Calu3 (cell line): ENCODE results near the gene CEP170B. TPM values are rescaled to one million over a fixed set of nuclear protein-coding genes. Genes with fewer than 3 reads are reported as not detected.

Experiments
- BruUV-seq: library from RNA; stranded (reverse); fragments of 400-500 nt; replicated peaks from 2 replicates; lab custom pipeline; 2021; lab: Mats Ljungman, UMichigan
- CTCF ChIA-PET: fragments of 300-600 bp; sonication (Branson Sonifier 250); formaldehyde crosslinking; loops from one replicate; lab custom pipeline; 2022; ENCODE audit warnings: antibody characterized with exemption; lab: Charles Lee
- DNase-seq: peaks from one replicate; pipeline ENCODE4 v3.0.0; 2022
- H3K27ac Mint-ChIP-seq: one replicate; pipeline ENCODE4 v1.8.0; 2022; ENCODE audit warnings: mixed read lengths; ENCODE audit not compliant: unreplicated experiment
- H3K27me3 Mint-ChIP-seq: one replicate; pipeline ENCODE4 v1.8.0; 2022; ENCODE audit warnings: mixed read lengths; ENCODE audit not compliant: unreplicated experiment
- H3K36me3 Mint-ChIP-seq: one replicate; pipeline ENCODE4 v1.8.0; 2022; ENCODE audit warnings: mild to moderate bottlenecking, moderate library complexity, mixed read lengths; ENCODE audit not compliant: insufficient read depth, unreplicated experiment
- H3K4me1 Mint-ChIP-seq: one replicate; pipeline ENCODE4 v1.8.0; 2022; ENCODE audit warnings: mild to moderate bottlenecking, low read depth, mixed read lengths; ENCODE audit not compliant: unreplicated experiment
- H3K4me3 Mint-ChIP-seq: one replicate; pipeline ENCODE4 v1.8.0; 2022; ENCODE audit warnings: mild to moderate bottlenecking, low read depth, moderate library complexity, mixed read lengths; ENCODE audit not compliant: unreplicated experiment
- H3K9me3 Mint-ChIP-seq: one replicate; pipeline ENCODE4 v1.8.0; 2022; ENCODE audit warnings: low read depth, mixed read lengths; ENCODE audit not compliant: unreplicated experiment
- intact Hi-C: fragments of 100-400 bp; cut with micrococcal nuclease; formaldehyde crosslinking; loops from one replicate; pipeline ENCODE4 v1.10.0; 2022; ENCODE audit not compliant: unreplicated experiment
- total RNA-seq: library from RNA; stranded (reverse); gene quantifications from 2 replicates; pipeline ENCODE4 v1.2.3, GENCODE V29; 2022
- TF ChIP-seq, protein P1 (sequence below): fragments of 200-600 bp; IDR thresholded peaks from one replicate; pipeline ENCODE4 v1.8.0; 2022; ENCODE audit warnings: antibody characterized with exemption; ENCODE audit not compliant: unreplicated experiment

The CEP170B gene
- total RNA-seq, 1 experiment from 2014 or later = 60.2 TPM

DNA sequence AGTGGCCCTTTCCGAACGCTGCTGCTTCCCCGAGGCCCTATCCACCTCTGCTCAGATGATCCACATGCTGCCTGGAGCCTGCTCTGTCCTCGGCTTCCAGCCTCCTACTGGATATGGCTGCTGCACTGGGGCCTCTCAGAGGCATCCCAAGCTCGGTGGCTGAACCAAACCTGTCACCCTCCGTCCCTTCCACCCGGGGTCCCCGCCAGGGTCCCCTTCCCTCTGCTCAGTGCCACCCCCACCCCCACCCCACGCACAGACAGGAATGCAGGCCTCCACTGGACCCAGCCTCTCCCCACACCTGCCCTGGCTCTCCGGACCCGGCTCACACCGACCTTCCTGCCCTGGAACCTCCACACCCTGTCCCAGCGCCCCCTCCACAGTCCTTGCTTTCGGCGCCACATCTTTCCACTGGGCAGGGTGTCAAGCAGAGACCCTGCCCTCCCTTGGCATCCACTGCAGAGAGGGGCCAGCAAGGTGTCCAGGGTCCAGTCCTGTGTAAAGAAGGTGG is 6.1 kb downstream of the CEP170B start:
- Mint-ChIP-seq H3K4me3 (no peak overlapping the region), H3K27me3 (no peaks in the 10 kb centered on the region), H3K36me3 (peaks cover 41% of the 10 kb centered on the region), H3K9me3 (no peaks in the 10 kb centered on the region), H3K4me1 (peaks cover 40% of the 10 kb centered on the region), H3K27ac (no peak overlapping the region)
- TF ChIP-seq, protein P1, sequence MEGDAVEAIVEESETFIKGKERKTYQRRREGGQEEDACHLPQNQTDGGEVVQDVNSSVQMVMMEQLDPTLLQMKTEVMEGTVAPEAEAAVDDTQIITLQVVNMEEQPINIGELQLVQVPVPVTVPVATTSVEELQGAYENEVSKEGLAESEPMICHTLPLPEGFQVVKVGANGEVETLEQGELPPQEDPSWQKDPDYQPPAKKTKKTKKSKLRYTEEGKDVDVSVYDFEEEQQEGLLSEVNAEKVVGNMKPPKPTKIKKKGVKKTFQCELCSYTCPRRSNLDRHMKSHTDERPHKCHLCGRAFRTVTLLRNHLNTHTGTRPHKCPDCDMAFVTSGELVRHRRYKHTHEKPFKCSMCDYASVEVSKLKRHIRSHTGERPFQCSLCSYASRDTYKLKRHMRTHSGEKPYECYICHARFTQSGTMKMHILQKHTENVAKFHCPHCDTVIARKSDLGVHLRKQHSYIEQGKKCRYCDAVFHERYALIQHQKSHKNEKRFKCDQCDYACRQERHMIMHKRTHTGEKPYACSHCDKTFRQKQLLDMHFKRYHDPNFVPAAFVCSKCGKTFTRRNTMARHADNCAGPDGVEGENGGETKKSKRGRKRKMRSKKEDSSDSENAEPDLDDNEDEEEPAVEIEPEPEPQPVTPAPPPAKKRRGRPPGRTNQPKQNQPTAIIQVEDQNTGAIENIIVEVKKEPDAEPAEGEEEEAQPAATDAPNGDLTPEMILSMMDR = no peak
- DNase-seq = no peak
- CTCF ChIA-PET = no interaction called here
- intact Hi-C loops = no loop called here
- no TSS peak for BruUV-seq

- intact Hi-C loops = no loop called here
- no TSS peak for BruUV-seq
- Mint-ChIP-seq H3K36me3 (peaks cover 35% of the 10 kb centered on the region), H3K27ac (no peak overlapping the region), H3K4me3 (peak overlapping the region; percentile 36), H3K9me3 (no peaks in the 10 kb centered on the region), H3K27me3 (no peaks in the 10 kb centered on the region), H3K4me1 (peaks cover 37% of the 10 kb centered on the region)
- CTCF ChIA-PET = no interaction called here
- no peak for DNase-seq
- TF ChIP-seq, protein P1 = no peak
These were observed 6.8 kb downstream of the CEP170B start for GRCh38 chr14:104871656-104872468.

DNA sequence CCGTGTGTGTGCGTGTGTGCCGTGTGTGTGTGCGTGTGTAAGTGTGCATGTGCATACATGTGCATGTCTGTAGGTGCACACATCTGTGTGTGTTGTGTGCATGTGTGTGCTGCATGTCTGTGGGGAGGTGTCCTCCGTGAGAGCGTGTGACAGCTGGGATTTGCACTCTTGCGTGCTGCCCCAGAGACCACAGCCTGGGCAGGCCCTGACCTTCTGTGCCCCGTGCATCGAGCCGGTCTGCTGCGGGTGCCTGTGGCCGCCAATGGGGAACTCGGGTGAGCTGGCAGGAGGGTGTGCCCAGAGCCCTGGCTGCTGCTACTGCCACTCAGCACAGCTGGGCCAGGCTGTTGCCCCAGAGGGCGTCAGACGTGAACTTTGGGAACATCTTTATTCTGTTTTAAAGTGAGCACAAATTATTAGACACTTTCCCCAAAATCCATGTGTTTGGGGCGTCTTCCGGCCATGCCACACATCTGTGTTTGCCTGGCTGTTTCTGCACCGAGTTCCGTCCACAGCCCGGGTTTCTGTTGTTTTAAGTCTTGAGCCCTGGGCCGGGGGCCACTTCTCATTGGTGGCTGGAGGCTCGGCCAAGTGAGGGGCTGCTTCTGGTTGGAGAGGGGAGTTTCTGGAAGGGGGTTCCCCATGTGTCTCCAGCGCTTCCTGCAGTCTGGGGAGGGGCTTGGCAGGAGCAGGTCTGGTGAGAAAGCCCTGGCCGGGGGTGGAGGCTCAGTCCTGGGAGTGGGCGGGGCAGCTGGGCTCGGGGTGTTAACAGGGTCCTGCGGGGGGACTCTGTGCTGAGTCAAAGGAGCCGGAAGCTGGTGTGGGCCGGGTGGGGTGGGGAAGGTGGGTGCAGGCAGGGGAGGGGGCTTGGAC is 7.6 kb downstream of the CEP170B start:
- peaks cover 28% of the 10 kb centered on the region for H3K36me3 Mint-ChIP-seq
- TF ChIP-seq, protein P1 = no peak
- intact Hi-C loops = no loop called here
- no peaks in the 10 kb centered on the region for H3K27me3 Mint-ChIP-seq
- peaks cover 29% of the 10 kb centered on the region for H3K4me1 Mint-ChIP-seq
- BruUV-seq = no TSS peak
- peak; percentile 67 for DNase-seq
- no peaks in the 10 kb centered on the region for H3K9me3 Mint-ChIP-seq
- no peak overlapping the region for H3K27ac Mint-ChIP-seq
- CTCF ChIA-PET = no interaction called here
- H3K4me3 Mint-ChIP-seq = peak overlapping the region; percentile 36

DNA sequence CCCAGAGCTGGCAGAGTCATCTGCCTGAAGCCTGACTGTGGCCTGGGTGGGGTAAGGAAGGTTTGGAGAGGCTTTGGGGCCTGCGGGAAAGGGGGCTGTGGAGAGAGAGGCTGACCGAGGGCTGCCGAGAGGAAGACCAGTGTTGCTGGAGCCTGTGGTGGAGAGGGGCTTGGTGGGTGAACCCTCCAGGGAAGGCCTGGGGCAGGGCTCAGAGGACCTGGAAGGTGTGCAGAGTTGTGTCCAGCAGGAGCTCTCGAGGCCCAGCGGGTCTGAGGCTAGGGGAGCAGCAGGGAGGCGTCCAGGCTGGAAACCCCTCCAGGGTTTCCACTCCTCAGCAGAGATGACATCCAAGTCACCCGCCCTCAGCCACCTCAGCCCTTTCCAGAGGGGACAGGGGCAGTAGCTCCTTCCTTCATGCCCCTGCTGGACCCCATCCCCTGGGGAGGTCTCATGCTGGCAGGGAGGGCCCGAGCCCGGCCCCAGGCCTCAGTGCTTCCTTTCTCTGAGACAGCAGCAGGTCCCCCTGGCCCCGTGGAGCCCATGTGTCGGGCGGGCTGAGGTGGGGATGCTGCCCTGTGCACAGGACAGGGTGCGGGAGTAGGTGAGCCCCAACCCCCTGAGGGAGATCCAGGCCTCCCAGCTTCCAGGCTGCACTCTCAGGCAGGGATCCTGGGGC is 8.4 kb downstream of the CEP170B start:
- H3K27me3 Mint-ChIP-seq = no peaks in the 10 kb centered on the region
- CTCF ChIA-PET = no interaction called here
- no peaks in the 10 kb centered on the region for H3K9me3 Mint-ChIP-seq
- intact Hi-C loops = no loop called here
- peaks cover 29% of the 10 kb centered on the region for H3K4me1 Mint-ChIP-seq
- BruUV-seq = no TSS peak
- TF ChIP-seq, protein P1 = no peak
- H3K36me3 Mint-ChIP-seq = peaks cover 32% of the 10 kb centered on the region
- no peak overlapping the region for H3K27ac Mint-ChIP-seq
- DNase-seq = no peak
- H3K4me3 Mint-ChIP-seq = no peak overlapping the region
